Peyer's patch (tissue), 4 donors: Measurements from ENCODE around the gene PAX6.

Source experiments
- CTCF ChIP-seq, 6 experiments: fragments of 450-650 bp in 4 of 6; fragments of 200-600 bp in 2 of 6; sonication (generic) in 1 of 6; IDR thresholded peaks; one replicate each; pipeline ENCODE4 v1.5.1; 2017 to 2019; ENCODE audit warnings: antibody characterized with exemption in 6 of 6, mild to moderate bottlenecking in 3 of 6, moderate library complexity in 1 of 6
- POLR2A ChIP-seq, 2 donors: fragments of 450-650 bp; IDR thresholded peaks; one replicate each; pipeline ENCODE4 v1.5.1; 2017; ENCODE audit warnings: antibody characterized with exemption in 2 of 2, mild to moderate bottlenecking in 2 of 2, moderate library complexity in 2 of 2

DNA sequence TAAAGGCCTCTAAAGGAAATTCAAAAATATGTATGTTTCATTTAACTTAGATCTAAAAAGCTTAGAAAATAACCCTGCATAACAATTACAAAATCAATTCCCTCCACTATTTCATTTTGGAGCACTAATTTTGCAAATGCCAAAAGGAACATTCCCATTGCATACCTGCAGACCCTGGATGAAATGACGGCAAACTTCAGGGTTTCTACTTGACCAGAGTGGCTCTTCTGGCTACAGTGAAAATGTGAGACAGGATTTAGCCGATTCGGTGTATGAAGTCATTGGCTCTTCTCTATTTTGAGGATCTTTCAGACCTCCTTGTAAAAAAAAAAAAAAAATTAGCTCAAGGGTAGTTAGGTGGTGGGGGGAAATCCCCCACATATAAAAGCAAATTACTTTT, 44.1 kb downstream of the PAX6 start:
- TF ChIP-seq CTCF (IDR thresholded peaks at IDR 0.05), result no peak
- no peak for TF ChIP-seq POLR2A (IDR thresholded peaks at IDR 0.05)
